ENCODE data around the gene ZSWIM4. TPM values are rescaled to one million over a fixed set of nuclear protein-coding genes. Genes with fewer than 3 reads are reported as not detected.

The ZSWIM4 gene
- total and polyA plus RNA-seq, 2 of the 13 experiments (the other 11 are each of a cell fraction or from before 2014, with no cell fraction given) = 0.33 to 0.86 TPM

GRCh38 chr19:13817615-13818371, 22.6 kb downstream of the ZSWIM4 start (continued):
- TF ChIP-seq CSRNP1 (CRISPR knock-in tag; IDR thresholded peaks at IDR 0.05) (no peak), XRCC5 (optimal IDR thresholded peaks at IDR 0.05; ENCODE audit: low read length) (no peak), NR2C2 (CRISPR knock-in tag; IDR thresholded peaks at IDR 0.05; ENCODE audit: borderline replicate concordance) (no peak), UBTF (CRISPR knock-in tag; IDR thresholded peaks at IDR 0.05) (no peak), ZBTB20 (CRISPR knock-in tag; IDR thresholded peaks at IDR 0.05; ENCODE audit: borderline replicate concordance, low read depth) (no peak), DNMT3B (CRISPR knock-in tag; conservative IDR thresholded peaks at IDR 0.05) (no peak), NCOA1 (CRISPR knock-in tag; IDR thresholded peaks at IDR 0.05) (no peak), RNF219 (CRISPR knock-in tag; IDR thresholded peaks at IDR 0.05) (no peak), GTF2F1 (IDR thresholded peaks at IDR 0.05; ENCODE audit: low read length) (no peak)
